Measurements from ENCODE around the gene DNAJC12. TPM values are rescaled to one million over a fixed set of nuclear protein-coding genes. Genes with fewer than 3 reads are reported as not detected.

The DNAJC12 gene
- total RNA-seq, 1 donor from 2014 or later, result 8.6 TPM

DNA sequence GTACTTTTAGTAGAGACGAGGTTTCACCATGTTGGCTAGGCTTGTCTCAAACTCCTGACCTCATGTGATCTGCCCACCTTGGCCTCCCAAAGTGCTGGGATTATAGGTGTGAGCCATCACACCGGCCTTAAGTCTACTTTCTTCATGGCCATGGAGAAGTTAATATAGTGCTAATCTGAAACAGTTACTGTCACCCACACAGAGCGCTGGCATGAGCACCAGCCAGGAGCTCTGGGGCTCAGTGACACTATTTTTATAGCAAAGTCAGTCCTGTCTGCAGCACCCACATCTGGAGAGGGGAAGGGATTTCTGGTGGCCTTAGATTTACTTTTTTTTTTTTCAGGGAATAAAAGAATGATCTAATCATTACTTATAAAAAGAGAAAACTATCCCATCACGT is 21.3 kb downstream of the DNAJC12 start:
- H3K4me3 Mint-ChIP-seq, result no peak overlapping the region
- no peaks in the 10 kb centered on the region for H3K4me1 Mint-ChIP-seq
- H3K27ac Mint-ChIP-seq, result no peak overlapping the region
- TF ChIP-seq, protein P1, sequence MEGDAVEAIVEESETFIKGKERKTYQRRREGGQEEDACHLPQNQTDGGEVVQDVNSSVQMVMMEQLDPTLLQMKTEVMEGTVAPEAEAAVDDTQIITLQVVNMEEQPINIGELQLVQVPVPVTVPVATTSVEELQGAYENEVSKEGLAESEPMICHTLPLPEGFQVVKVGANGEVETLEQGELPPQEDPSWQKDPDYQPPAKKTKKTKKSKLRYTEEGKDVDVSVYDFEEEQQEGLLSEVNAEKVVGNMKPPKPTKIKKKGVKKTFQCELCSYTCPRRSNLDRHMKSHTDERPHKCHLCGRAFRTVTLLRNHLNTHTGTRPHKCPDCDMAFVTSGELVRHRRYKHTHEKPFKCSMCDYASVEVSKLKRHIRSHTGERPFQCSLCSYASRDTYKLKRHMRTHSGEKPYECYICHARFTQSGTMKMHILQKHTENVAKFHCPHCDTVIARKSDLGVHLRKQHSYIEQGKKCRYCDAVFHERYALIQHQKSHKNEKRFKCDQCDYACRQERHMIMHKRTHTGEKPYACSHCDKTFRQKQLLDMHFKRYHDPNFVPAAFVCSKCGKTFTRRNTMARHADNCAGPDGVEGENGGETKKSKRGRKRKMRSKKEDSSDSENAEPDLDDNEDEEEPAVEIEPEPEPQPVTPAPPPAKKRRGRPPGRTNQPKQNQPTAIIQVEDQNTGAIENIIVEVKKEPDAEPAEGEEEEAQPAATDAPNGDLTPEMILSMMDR (IDR thresholded peaks at IDR 0.05; ENCODE audit: unreplicated experiment), result no peak
- H3K27me3 Mint-ChIP-seq (ENCODE audit: low read depth), result no peaks in the 10 kb centered on the region
- no peak for DNase-seq (ENCODE audit: low spot score in 2 of 2, unreplicated experiment in 2 of 2)
- H3K36me3 Mint-ChIP-seq, result no peaks in the 10 kb centered on the region
- no peaks in the 10 kb centered on the region for H3K9me3 Mint-ChIP-seq

DNA sequence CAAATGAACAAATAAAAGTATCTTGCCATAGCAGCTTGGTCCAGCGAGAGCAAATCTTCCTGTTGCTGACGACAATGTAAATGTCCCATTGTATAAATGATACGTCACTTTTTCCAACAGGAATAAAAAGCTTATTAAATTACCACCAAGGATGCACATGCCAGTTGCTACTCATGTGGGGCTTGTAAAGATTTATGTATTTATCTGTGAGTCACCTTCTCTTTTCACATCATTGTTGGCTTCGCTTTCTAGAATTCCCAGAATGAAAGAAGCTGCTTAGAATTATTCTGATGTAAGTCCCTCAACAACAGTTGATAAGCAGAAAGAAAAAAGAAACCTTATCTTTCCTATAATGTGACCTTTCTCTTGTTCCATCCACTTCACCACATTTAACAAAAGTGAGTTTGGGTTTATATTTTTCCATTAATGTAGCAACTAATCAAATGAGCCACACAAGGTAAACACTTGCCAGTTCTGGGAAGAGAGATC is 22.4 kb downstream of the DNAJC12 start:
- Mint-ChIP-seq H3K4me3 (no peak overlapping the region), H3K4me1 (no peaks in the 10 kb centered on the region), H3K9me3 (no peaks in the 10 kb centered on the region), H3K36me3 (peaks cover 3% of the 10 kb centered on the region), H3K27me3 (ENCODE audit: low read depth) (no peaks in the 10 kb centered on the region), H3K27ac (no peak overlapping the region)
- TF ChIP-seq, protein P1 (IDR thresholded peaks at IDR 0.05; ENCODE audit: unreplicated experiment), result no peak
- no peak for DNase-seq (ENCODE audit: low spot score in 2 of 2, unreplicated experiment in 2 of 2)

DNA sequence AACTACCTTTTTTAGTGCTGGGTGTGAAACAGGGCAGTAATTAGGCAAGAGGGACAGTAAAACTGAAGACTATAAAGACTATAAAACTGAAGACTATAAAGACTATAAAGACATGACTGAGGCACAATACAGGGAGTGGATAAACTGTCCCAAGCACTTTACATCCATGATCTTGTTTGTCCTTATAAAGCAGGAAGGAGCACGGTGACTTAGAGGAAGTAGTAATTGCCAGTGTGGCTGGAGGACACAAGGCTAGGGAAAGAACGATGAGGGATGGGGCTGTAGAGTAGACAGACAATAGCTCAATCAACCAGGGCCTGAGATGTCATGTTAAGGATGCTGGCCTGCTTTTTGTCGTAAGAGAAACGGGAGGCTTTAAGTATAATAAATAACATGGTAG is 26.0 kb downstream of the DNAJC12 start:
- H3K4me1 Mint-ChIP-seq, result no peaks in the 10 kb centered on the region
- no peak for DNase-seq (ENCODE audit: low spot score in 2 of 2, unreplicated experiment in 2 of 2)
- TF ChIP-seq, protein P1 (IDR thresholded peaks at IDR 0.05; ENCODE audit: unreplicated experiment), result no peak
- no peak overlapping the region for H3K4me3 Mint-ChIP-seq
- H3K27me3 Mint-ChIP-seq (ENCODE audit: low read depth), result no peaks in the 10 kb centered on the region
- H3K9me3 Mint-ChIP-seq, result no peaks in the 10 kb centered on the region
- peaks cover 7% of the 10 kb centered on the region for H3K36me3 Mint-ChIP-seq
- no peak overlapping the region for H3K27ac Mint-ChIP-seq

DNA sequence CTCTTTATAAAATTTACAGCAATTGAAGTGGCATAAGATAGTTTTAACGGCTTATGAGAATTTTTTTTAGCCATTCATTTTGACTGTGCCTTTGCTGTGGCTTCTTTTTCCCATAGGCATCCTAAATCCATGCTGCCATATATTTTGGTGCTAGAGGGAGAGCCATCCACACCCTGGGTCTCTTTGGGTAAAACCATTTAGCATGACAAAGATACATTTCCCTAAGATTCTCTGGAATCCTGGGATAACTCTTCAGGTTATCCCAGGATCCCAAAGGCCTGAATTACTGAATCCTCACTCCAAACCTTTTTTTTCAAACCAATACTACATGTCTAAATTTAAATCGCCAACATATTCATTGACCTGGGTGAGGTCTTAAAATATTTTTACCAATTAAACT is 28.9 kb downstream of the DNAJC12 start:
- no peaks in the 10 kb centered on the region for H3K4me1 Mint-ChIP-seq
- TF ChIP-seq, protein P1 (IDR thresholded peaks at IDR 0.05; ENCODE audit: unreplicated experiment), result no peak
- H3K27me3 Mint-ChIP-seq (ENCODE audit: low read depth), result no peaks in the 10 kb centered on the region
- no peak for DNase-seq (ENCODE audit: low spot score in 2 of 2, unreplicated experiment in 2 of 2)
- H3K27ac Mint-ChIP-seq, result no peak overlapping the region
- H3K9me3 Mint-ChIP-seq, result no peaks in the 10 kb centered on the region
- H3K36me3 Mint-ChIP-seq, result peaks cover 10% of the 10 kb centered on the region
- H3K4me3 Mint-ChIP-seq, result no peak overlapping the region

DNA sequence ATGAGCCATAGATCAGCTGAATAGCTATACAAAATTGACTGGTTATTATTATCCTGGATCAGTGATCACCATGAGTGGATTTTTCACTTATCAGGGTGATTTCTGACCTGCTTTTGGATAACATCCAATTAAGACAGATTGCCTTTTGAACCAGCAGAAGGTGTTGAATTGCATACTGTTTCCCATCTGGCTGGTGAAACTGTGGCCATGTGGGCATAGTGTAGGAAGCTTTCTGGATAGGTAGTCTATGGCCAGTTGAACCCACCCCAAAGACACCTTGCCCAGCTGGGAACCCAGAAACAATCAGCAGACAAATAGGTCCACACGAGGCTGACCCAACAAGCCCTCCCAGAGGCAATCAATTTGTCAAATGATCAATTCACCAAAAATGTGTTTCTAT is 29.3 kb downstream of the DNAJC12 start:
- no peak overlapping the region for H3K27ac Mint-ChIP-seq
- H3K36me3 Mint-ChIP-seq, result peaks cover 10% of the 10 kb centered on the region
- no peaks in the 10 kb centered on the region for H3K4me1 Mint-ChIP-seq

More for the DNA sequence above, 29.3 kb downstream of the DNAJC12 start:
- Mint-ChIP-seq H3K9me3 (no peaks in the 10 kb centered on the region), H3K4me3 (no peak overlapping the region), H3K27me3 (ENCODE audit: low read depth) (no peaks in the 10 kb centered on the region)
- TF ChIP-seq, protein P1 (IDR thresholded peaks at IDR 0.05; ENCODE audit: unreplicated experiment), result no peak
- no peak for DNase-seq (ENCODE audit: low spot score in 2 of 2, unreplicated experiment in 2 of 2)

Measured in mesothelial cell of epicardium (in vitro differentiated cells).